Adipose tissue (tissue), 3 donors: ENCODE measurements around the gene ST8SIA4. TPM values are rescaled to one million over a fixed set of nuclear protein-coding genes. Genes with fewer than 3 reads are reported as not detected.

Source experiments
- H3K27ac ChIP-seq: one replicate; pipeline ENCODE4 v1.5.1; 2013; ENCODE audit warnings: low read depth, low read length
- WGBS, 3 donors: extraction: QIAGEN DNeasy Blood & Tissue Kit; methylation state at CpG; one replicate each; pipeline ENCODE4 v1.1.7; 2013; 5-methylcytosine and 5-hydroxymethylcytosine counted together
- polyA plus RNA-seq, 3 donors: library from polyadenylated mRNA; stranded (reverse); fragments of 200-250 nt; gene quantifications; one replicate each; pipeline ENCODE4 v1.2.3, GENCODE V29; 2013
- donor health status: healthy with polysubstance abuse.
- donor health status: Bipolar disorder and iron deficiency.
- donor health status: healthy.

Gene ST8SIA4
- polyA plus RNA-seq, 3 donors, result 0.45 to 3.1 (median 2.7) TPM

- H3K27ac ChIP-seq, result no peak overlapping the region
Measured at GRCh38 chr5:100761192-100761591, 141.9 kb downstream of the ST8SIA4 start.

GRCh38 chr5:100760688-100761087, 142.4 kb downstream of the ST8SIA4 start:
- WGBS, 3 donors, result 88 to 90% (median 90%) methylated on average over 1 of the region's 1 CpG
- no peak overlapping the region for H3K27ac ChIP-seq

- no peak overlapping the region for H3K27ac ChIP-seq
- WGBS, 3 donors, result 43 to 63% (median 53%) methylated on average over 1 of the region's 1 CpG
Measured at GRCh38 chr5:100758780-100759179, 144.3 kb downstream of the ST8SIA4 start.

GRCh38 chr5:100758306-100758705, 144.8 kb downstream of the ST8SIA4 start:
- WGBS, 3 donors, result 86 to 90% (median 89%) methylated on average over 5 of the region's 5 CpGs
- no peak overlapping the region for H3K27ac ChIP-seq

- no peak overlapping the region for H3K27ac ChIP-seq
- WGBS, 3 donors, result 36 to 61% (median 57%) methylated on average over 8 of the region's 8 CpGs
Measured at GRCh38 chr5:100757618-100758017, 145.5 kb downstream of the ST8SIA4 start.
